Measurements from ENCODE around the gene BRD3.
A peak's percentile ranks its signal among the peaks of the same experiment; 100 is the strongest.

BRD3 gene

GRCh38 chr9:134066913-134067851 lies 644 bp downstream of the BRD3 start:
- no peak for DNase-seq (ENCODE audit: low read depth)

DNA sequence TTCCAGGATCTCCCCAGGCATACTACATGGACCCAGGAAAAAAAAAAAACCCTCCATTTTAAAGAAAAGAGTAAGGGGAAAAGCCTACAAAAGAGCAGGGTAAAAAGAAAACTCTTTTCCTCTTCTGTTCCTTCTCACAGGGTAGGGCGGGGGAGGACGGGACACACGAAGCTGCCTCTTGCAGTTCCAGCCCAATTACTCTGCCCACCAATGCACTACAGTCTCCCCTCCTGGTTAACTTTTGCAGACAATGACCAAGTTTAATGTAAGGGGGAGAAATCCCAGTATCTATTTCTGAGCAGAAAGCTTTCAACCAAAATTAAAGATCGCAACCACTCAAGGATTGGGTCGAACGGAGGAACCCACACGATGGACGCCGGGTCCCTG lies 1.3 kb downstream of the BRD3 start:
- no peak for DNase-seq (ENCODE audit: low read depth)

- peak; percentile 23 for DNase-seq (ENCODE audit: low read depth)
These were observed 2.0 kb downstream of the BRD3 start for GRCh38 chr9:134065612-134066419.

- no peak for DNase-seq (ENCODE audit: low read depth)
These were observed 3.1 kb downstream of the BRD3 start for GRCh38 chr9:134064711-134065110.

- no peak for DNase-seq (ENCODE audit: low read depth)
These were observed 4.0 kb downstream of the BRD3 start for GRCh38 chr9:134063571-134064450.

DNA sequence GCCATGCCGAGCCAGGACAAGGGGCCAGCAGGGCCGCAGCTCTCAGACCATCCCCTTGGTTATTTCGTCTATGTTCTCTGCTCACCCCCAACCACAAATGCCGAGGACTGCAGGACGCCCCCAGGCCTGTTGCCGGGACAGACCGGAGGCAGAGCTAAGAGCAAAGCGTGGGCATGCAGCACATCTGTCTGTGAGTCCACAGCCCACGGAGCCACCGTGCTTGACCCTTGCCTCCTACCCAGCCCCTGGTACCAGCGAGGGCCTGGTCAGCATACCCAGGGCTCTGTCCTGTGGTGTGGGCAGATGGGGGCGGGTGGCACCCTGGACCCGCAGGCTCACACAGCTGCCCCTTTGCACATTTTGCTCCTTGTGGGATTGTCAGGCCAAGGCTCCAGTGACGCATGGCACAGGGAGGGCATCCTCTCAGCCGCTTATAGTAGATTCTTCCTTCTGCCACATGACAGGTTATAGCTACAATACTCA lies 4.7 kb downstream of the BRD3 start:
- DNase-seq (ENCODE audit: low read depth): no peak

- no peak for DNase-seq (ENCODE audit: low read depth)
These were observed 5.3 kb downstream of the BRD3 start for GRCh38 chr9:134062461-134063087.

DNA sequence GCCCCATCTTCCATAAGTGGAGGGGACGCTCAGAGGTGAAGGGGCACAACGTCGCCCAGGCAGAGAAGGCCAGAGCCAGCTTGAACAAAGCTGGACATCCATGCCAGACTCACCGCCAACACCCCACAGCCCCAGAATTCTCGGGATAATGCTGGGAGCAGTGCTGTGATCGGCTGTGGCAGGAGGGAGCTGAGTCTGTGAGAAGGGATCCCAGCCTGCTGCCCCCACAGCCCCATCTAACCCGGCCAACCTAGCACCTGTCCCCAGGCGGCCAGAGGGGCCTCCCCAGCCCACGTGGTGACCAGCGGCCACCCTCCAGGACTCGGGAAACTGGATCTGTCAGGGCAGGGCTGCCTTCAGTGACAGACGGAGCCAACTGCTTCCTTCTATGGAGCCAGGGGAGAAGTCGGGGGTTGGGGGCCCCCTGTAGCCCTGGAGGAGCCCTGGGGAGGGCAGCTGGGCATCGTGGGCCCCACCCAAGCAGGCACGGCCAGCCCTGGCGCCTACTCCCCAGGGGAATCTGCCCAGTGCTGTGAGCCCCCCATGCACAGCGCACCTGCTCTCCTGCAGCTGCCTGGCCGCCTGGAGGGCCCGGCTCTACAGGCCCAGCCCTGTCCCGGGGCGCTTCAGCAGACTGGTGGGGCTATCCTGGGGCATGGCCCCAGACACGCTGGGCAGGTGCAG lies 6.0 kb downstream of the BRD3 start:
- no peak for DNase-seq (ENCODE audit: low read depth)

DNA sequence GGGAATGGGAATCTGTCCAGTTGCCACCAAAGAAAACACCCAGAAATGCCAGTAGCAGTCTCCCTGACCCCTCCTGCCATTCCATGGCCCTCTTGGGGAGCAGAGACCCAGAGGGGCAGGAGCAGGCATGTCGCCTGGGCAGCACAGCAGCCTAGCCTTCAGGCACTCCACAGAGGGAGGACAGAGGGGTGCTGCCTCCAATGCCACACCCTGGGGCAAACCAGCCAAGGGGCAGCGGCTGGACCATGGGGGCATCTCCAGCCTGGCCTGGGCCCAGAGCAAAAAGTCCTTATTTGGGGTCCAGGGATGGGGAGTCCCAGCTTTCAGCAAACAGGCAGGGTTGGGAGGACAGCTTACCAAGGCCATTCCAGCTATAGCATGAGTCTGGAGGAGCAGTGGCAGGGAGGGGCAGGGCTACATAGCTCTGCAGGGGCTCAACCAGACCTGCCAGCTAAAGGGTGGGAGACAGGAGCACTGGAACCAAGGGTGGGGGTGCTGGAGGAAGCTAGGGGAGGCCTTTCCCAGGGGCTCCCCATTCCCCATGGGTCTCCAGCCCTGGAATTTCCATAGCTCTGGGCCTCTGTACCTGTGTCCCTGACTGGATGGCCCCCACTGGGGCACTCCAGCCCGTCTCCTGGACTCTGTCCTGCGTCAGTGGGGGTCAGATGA lies 6.7 kb downstream of the BRD3 start:
- DNase-seq (ENCODE audit: low read depth): no peak

GRCh38 chr9:134060546-134060945 lies 7.3 kb downstream of the BRD3 start:
- no peak for DNase-seq (ENCODE audit: low read depth)

- DNase-seq (ENCODE audit: low read depth): no peak
These were observed 8.0 kb downstream of the BRD3 start for GRCh38 chr9:134059661-134060395.

GRCh38 chr9:134059188-134059641 lies 8.6 kb downstream of the BRD3 start:
- no peak for DNase-seq (ENCODE audit: low read depth)

GRCh38 chr9:134058716-134059115 lies 9.1 kb downstream of the BRD3 start:
- no peak for DNase-seq (ENCODE audit: low read depth)

DNA sequence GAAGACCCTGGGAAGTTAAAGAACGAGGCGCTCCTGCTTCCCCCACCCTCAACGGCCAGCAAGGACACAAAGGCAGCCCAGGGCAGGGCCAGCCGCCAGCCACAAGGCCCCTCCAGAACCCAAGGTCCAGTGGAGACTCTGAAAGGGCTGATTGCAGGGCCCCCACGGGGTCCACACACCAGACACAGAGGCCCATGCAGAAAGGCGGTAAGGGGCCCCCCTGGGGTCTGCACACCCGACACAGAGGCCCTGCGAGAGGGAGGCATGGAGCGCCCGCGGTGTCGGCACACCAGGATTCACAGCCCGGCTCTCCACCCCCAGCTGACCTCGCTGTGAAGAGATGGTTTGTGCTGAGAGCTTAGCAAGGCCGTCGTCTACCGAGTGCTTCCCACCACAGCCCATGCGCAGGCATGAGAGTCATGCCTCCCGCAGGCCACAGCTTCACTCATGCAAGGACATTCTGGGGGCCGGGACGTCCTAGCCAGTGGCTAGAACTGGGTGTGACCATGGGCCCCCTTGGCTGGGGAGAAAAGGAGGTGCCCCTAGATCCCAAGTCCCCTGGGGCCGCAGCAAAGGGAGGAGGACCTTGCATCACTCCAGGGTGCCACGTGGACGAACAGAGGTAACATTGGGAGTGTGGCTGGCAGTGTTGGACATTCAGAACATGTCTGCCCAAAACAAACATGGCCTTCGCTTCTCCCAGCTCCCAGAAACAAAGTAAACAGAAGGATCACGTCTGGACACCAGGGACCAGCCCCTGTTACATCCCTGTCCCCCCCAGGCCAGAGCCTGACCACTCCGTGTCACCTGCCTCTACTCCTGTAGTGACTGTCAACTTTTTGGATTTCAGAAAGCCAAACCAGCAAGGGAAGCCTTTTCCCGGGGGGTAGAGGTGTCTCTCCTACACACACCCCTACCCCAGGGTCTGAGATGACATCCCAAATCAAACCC lies 9.8 kb downstream of the BRD3 start:
- DNase-seq (ENCODE audit: low read depth): no peak

DNA sequence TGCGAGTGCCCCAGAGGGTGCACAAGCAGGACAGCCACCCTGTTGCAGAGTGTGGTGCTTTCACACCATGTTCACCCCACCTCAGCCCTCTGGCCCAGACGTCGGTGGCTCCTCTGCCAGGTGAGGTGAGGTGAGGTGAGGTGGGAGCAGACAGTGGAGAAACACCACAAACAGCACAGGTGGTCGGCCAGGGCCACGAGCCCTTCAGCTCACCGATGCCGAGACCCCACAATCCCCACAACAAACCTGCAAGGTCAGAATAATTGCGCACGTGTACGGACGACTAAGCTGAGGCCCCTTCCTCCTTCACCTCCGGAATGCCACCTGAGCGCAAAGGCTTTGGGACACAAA lies 10.5 kb downstream of the BRD3 start:
- DNase-seq (ENCODE audit: low read depth): no peak

GRCh38 chr9:134056483-134057306 lies 11.1 kb downstream of the BRD3 start:
- DNase-seq (ENCODE audit: low read depth): no peak

GRCh38 chr9:134055981-134056461 lies 11.8 kb downstream of the BRD3 start:
- no peak for DNase-seq (ENCODE audit: low read depth)

Data from stimulated activated CD8-positive, alpha-beta memory T cell treated with anti-CD3 and anti-CD28 coated beads, Interleukin-15, amount 100 ng/mL, for 24 hours (primary cell).